Prostate gland (tissue), 2 donors: Measurements from ENCODE around the gene GAL3ST1.

ENCODE experiments used
- POLR2A ChIP-seq: fragments of 450-650 bp; IDR thresholded peaks from one replicate; pipeline ENCODE4 v1.6.1; 2016; ENCODE audit warnings: antibody characterized with exemption, mild to moderate bottlenecking
- POLR2AphosphoS5 ChIP-seq: sonication (generic); formaldehyde crosslinking; IDR thresholded peaks from one replicate; pipeline ENCODE4 v1.6.1; 2017; ENCODE audit warnings: antibody characterized with exemption
- TF ChIP-seq, protein P1 (sequence below), 4 experiments: fragments of 200-600 bp in 2 of 4; fragments of 450-650 bp in 2 of 4; sonication (generic) in 2 of 4; IDR thresholded peaks; 1 replicate in 3 of 4; 2 replicates in 1 of 4; pipeline ENCODE4 v1.5.1; 2016 to 2019; ENCODE audit warnings: antibody characterized with exemption in 4 of 4, mild to moderate bottlenecking in 2 of 4, moderate library complexity in 2 of 4

DNA sequence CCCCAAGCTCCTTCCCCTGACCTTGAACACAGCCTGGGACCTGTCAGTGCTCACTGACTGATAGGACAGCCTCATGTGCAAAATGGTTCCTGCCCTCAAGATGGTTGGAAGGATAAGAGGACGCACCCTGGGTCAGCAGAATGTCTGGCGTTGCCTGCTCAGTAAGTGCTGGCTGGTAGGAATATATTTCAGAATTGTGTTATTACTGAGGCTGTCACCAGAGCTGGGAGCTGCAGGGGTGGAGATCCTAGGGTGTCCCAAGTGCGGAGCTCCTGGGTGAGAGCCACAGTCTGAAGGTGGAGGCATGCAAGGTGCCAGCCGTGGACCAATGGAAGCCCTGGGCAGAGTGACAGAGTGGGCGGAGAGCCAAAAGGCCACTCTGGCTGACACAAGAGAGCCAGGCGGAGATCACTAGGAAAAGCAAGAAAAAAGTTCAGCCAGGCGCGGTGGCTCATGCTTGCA lies 67.9 kb downstream of the GAL3ST1 start:
- TF ChIP-seq POLR2A (no peak), POLR2AphosphoS5 (no peak)
- TF ChIP-seq, protein P1, sequence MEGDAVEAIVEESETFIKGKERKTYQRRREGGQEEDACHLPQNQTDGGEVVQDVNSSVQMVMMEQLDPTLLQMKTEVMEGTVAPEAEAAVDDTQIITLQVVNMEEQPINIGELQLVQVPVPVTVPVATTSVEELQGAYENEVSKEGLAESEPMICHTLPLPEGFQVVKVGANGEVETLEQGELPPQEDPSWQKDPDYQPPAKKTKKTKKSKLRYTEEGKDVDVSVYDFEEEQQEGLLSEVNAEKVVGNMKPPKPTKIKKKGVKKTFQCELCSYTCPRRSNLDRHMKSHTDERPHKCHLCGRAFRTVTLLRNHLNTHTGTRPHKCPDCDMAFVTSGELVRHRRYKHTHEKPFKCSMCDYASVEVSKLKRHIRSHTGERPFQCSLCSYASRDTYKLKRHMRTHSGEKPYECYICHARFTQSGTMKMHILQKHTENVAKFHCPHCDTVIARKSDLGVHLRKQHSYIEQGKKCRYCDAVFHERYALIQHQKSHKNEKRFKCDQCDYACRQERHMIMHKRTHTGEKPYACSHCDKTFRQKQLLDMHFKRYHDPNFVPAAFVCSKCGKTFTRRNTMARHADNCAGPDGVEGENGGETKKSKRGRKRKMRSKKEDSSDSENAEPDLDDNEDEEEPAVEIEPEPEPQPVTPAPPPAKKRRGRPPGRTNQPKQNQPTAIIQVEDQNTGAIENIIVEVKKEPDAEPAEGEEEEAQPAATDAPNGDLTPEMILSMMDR (IDR thresholded peaks at IDR 0.05) = no peak
